Muscle of leg (tissue), 11 donors: ENCODE data around the gene PDE11A. TPM values are rescaled to one million over a fixed set of nuclear protein-coding genes. Genes with fewer than 3 reads are reported as not detected.
"Not testable (repeated sequence)": the region's sequence is repeated elsewhere in the genome, so short reads cannot be mapped to it uniquely, and the experiment has no call there.

Experiments
- DNase-seq: peaks from one replicate; pipeline ENCODE4 v3.0.0; 2013
- H3K27ac ChIP-seq: one replicate; pipeline ENCODE4 v1.5.1; 2013; ENCODE audit warnings: mild to moderate bottlenecking, low read length, control low read depth
- H3K27me3 ChIP-seq: one replicate; pipeline ENCODE4 v1.6.1; 2013; ENCODE audit warnings: low read length; ENCODE audit not compliant: control insufficient read depth, insufficient read depth
- H3K36me3 ChIP-seq: one replicate; pipeline ENCODE4 v1.6.1; 2013; ENCODE audit warnings: low read length; ENCODE audit not compliant: control insufficient read depth, insufficient read depth
- H3K4me1 ChIP-seq: one replicate; pipeline ENCODE4 v1.6.1; 2013; ENCODE audit warnings: low read length; ENCODE audit not compliant: control insufficient read depth, insufficient read depth
- H3K4me3 ChIP-seq: one replicate; pipeline ENCODE4 v1.5.1; 2013; ENCODE audit warnings: low read length, control low read depth
- H3K9me3 ChIP-seq: replicated peaks from 2 replicates; pipeline ENCODE4 v1.6.1; 2013; ENCODE audit warnings: low read depth, low read length; ENCODE audit not compliant: control insufficient read depth
- WGBS: methylation state at CpG from one replicate; pipeline ENCODE4 v1.1.5; 2013; ENCODE audit warnings: missing lambda C conversion rate; ENCODE audit not compliant: insufficient coverage; 5-methylcytosine and 5-hydroxymethylcytosine counted together
- polyA plus RNA-seq, 8 donors: library from polyadenylated mRNA; unstranded; fragments of 120-200 nt; gene quantifications; one replicate each; pipeline versions ENCODE4 v1.2.1 to v1.2.3, GENCODE V29; 2013; ENCODE audit warnings: inconsistent platforms in 1 of 8, low replicate concordance in 1 of 8; ENCODE audit not compliant: insufficient read length in 8 of 8, insufficient read depth in 1 of 8
- total RNA-seq: library from RNA; stranded (reverse); fragments of 120-200 nt; gene quantifications from one replicate; pipeline ENCODE4 v1.2.4, GENCODE V29; 2013

The PDE11A gene
- total and polyA plus RNA-seq, 9 donors = 0.36 to 2.6 (median 0.62) TPM

DNA sequence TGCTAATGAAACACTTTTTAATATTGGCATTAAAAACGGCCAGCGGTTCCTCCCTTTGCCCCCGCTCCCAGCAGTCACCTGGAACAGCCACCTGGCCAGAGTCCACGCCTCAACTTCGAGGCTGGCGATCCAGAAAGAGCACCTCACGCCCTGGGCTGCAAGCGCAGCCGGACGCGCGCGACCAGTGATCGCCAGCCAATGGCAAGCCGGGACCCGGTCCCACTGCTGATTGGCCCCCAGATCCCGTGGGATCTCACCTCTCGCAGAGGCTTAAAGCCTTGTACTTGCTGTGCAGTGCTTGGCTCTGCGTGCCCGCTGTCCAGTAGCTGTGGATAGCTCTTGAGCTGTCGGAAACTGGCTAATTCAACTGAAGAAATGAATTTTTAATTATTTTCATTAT lies 35.6 kb upstream of the PDE11A start:
- no peak for DNase-seq
- Histone ChIP-seq H3K4me1 (peaks cover 7% of the 10 kb centered on the region), H3K27me3 (peaks cover 2% of the 10 kb centered on the region), H3K27ac (no peak overlapping the region), H3K4me3 (no peak overlapping the region), H3K9me3 (no peaks in the 10 kb centered on the region), H3K36me3 (no peaks in the 10 kb centered on the region)
- WGBS = 84% methylated on average over 18 of the region's 21 CpGs

DNA sequence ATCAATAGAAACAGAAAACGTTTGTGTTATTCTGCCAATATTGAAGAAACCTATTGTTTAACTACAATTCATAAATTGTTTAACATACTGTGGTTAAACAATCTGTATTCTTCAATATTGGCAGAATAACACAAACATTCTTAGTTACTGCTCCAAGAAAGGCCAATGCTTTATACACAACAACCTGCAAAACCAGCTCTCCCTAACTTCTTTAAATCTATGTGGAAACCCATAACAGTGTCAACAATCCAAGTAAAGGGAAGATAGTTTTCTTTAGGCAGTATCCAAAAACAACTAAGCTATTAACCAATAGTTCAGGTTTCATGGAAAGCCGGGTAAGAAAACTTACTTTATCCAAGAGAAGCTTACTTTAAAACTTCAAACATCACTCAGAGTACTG lies 33.5 kb upstream of the PDE11A start:
- H3K4me3 ChIP-seq = no peak overlapping the region
- DNase-seq = no peak
- no peaks in the 10 kb centered on the region for H3K9me3 ChIP-seq
- no peaks in the 10 kb centered on the region for H3K4me1 ChIP-seq
- no peak overlapping the region for H3K27ac ChIP-seq
- no CpG with 5 or more reads among the region's 2 CpGs for WGBS
- no peaks in the 10 kb centered on the region for H3K36me3 ChIP-seq
- H3K27me3 ChIP-seq = peaks cover 2% of the 10 kb centered on the region

GRCh38 chr2:178105566-178105965 lies 33.0 kb upstream of the PDE11A start:
- Histone ChIP-seq H3K4me1 (no peaks in the 10 kb centered on the region), H3K9me3 (no peaks in the 10 kb centered on the region), H3K27ac (no peak overlapping the region), H3K4me3 (no peak overlapping the region), H3K36me3 (no peaks in the 10 kb centered on the region), H3K27me3 (peaks cover 2% of the 10 kb centered on the region)
- WGBS = no CpG with 5 or more reads among the region's 2 CpGs
- no peak for DNase-seq

- Histone ChIP-seq H3K27ac (no peak overlapping the region), H3K4me1 (no peaks in the 10 kb centered on the region), H3K9me3 (no peaks in the 10 kb centered on the region), H3K4me3 (no peak overlapping the region), H3K36me3 (no peaks in the 10 kb centered on the region), H3K27me3 (no peaks in the 10 kb centered on the region)
- DNase-seq = no peak
- 100% methylated on average over 1 of the region's 3 CpGs for WGBS
These were observed 28.9 kb upstream of the PDE11A start for GRCh38 chr2:178101321-178102079.

GRCh38 chr2:178093471-178093870 lies 20.9 kb upstream of the PDE11A start:
- H3K27me3 ChIP-seq = no peaks in the 10 kb centered on the region
- H3K4me3 ChIP-seq = no peak overlapping the region
- no peaks in the 10 kb centered on the region for H3K4me1 ChIP-seq
- H3K36me3 ChIP-seq = no peaks in the 10 kb centered on the region
- no peak overlapping the region for H3K27ac ChIP-seq
- no peak for DNase-seq
- no peaks in the 10 kb centered on the region for H3K9me3 ChIP-seq

GRCh38 chr2:178088774-178089270 lies 16.2 kb upstream of the PDE11A start:
- Histone ChIP-seq H3K27me3 (no peaks in the 10 kb centered on the region), H3K27ac (no peak overlapping the region), H3K36me3 (no peaks in the 10 kb centered on the region), H3K9me3 (no peaks in the 10 kb centered on the region), H3K4me1 (no peaks in the 10 kb centered on the region), H3K4me3 (no peak overlapping the region)
- DNase-seq = no peak
- 25% methylated on average over 3 of the region's 6 CpGs for WGBS

- Histone ChIP-seq H3K9me3 (no peaks in the 10 kb centered on the region), H3K4me1 (no peaks in the 10 kb centered on the region), H3K4me3 (no peak overlapping the region), H3K27me3 (no peaks in the 10 kb centered on the region), H3K36me3 (no peaks in the 10 kb centered on the region), H3K27ac (no peak overlapping the region)
- 83% methylated on average over 2 of the region's 3 CpGs for WGBS
- DNase-seq = no peak
These were observed 11.7 kb upstream of the PDE11A start for GRCh38 chr2:178084273-178084672.

DNA sequence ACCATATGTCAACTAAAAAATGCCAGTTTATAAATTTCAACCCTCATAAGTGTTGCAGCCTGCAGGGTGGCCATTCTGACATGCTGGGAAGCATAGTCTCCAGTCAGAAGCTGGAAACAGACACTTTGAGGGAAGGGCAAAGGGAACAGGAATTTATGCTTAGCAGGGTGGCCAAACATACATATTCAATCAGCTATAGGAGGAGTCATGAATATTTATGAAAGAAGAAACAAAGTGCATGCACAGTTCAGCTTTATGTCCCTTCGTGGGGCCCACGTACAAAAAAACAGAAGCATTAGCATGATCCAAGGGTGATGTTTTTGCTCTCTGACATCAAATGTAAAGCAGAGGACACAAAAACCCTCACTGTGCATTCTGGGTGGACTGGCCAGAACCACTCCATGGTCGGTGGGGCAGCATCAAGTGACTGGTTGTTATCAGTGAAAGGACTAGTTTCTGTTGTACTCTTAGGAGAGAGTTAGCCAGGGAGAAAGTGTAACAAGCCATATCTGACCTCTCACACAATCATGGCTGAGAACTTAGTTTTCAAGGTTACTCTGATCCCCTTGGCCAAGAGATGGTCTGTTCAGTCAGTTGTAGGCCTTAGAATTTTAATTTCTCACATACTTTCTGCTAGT lies 9.9 kb upstream of the PDE11A start:
- H3K27ac ChIP-seq = no peak overlapping the region

DNA sequence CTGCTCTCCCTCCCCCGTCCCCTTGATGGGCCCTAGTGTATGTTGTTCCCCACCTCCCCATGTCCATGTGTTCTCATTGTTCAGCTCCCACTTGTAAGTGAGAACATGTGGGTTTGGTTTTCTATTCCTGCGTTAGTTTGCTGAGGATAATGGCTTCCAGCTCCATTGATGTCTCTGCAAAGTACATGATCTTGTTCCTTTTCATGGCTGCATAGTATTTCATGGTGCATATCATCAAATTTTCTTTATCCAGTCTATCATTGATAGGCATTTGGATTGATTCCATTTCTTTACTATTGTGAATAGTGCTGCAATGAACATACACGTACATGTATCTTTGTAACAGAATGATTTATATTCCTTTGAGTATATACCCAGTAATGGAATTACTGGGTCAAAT lies 6.7 kb upstream of the PDE11A start:
- not testable (repeated sequence) for H3K4me1 ChIP-seq, H3K36me3 ChIP-seq, H3K9me3 ChIP-seq, H3K27me3 ChIP-seq, DNase-seq, H3K4me3 ChIP-seq, H3K27ac ChIP-seq
- no CpG with 5 or more reads among the region's 3 CpGs for WGBS

More for the DNA sequence above, 9.9 kb upstream of the PDE11A start:
- no peaks in the 10 kb centered on the region for H3K36me3 ChIP-seq
- WGBS = 88% methylated on average over 2 of the region's 3 CpGs
- no peaks in the 10 kb centered on the region for H3K4me1 ChIP-seq
- DNase-seq = no peak
- H3K4me3 ChIP-seq = no peak overlapping the region
- H3K27me3 ChIP-seq = no peaks in the 10 kb centered on the region
- H3K9me3 ChIP-seq = no peaks in the 10 kb centered on the region

GRCh38 chr2:178076130-178076529 lies 3.6 kb upstream of the PDE11A start:
- Histone ChIP-seq H3K4me1 (peaks cover 11% of the 10 kb centered on the region), H3K4me3 (no peak overlapping the region), H3K27me3 (peaks cover 20% of the 10 kb centered on the region), H3K27ac (no peak overlapping the region), H3K36me3 (no peaks in the 10 kb centered on the region), H3K9me3 (no peaks in the 10 kb centered on the region)
- DNase-seq = no peak
